Vagina (tissue), 2 donors: ENCODE measurements around the gene POTEC.
"Not testable (repeated sequence)": the region's sequence is repeated elsewhere in the genome, so short reads cannot be mapped to it uniquely, and the experiment has no call there.

Experiments used
- CTCF ChIP-seq, 3 experiments: fragments of 450-650 bp in 2 of 3; fragments of 200-600 bp in 1 of 3; sonication (generic) in 1 of 3; IDR thresholded peaks; one replicate each; pipeline ENCODE4 v1.5.1; 2017 to 2019; ENCODE audit warnings: antibody characterized with exemption in 3 of 3, mild to moderate bottlenecking in 2 of 3, moderate library complexity in 2 of 3
- POLR2A ChIP-seq, 2 donors: fragments of 450-650 bp; IDR thresholded peaks; one replicate each; pipeline ENCODE4 v1.6.1; 2017; ENCODE audit warnings: antibody characterized with exemption in 2 of 2, mild to moderate bottlenecking in 2 of 2, moderate library complexity in 2 of 2
- POLR2AphosphoS5 ChIP-seq, 2 donors: sonication (generic); formaldehyde crosslinking; IDR thresholded peaks; one replicate each; pipeline ENCODE4 v1.9.0; 2017; ENCODE audit warnings: antibody characterized with exemption in 2 of 2, mild to moderate bottlenecking in 2 of 2, low read depth in 1 of 2; ENCODE audit not compliant: insufficient read depth in 1 of 2

GRCh38 chr18:14473250-14474006, 70.0 kb downstream of the POTEC start:
- not testable (repeated sequence) for TF ChIP-seq CTCF (IDR thresholded peaks at IDR 0.05); POLR2A (IDR thresholded peaks at IDR 0.05); POLR2AphosphoS5 (IDR thresholded peaks at IDR 0.05; ENCODE audit: insufficient read depth in 1 of 2, low read depth in 1 of 2)
